Measurements from ENCODE around the gene KHDRBS2.

DNA sequence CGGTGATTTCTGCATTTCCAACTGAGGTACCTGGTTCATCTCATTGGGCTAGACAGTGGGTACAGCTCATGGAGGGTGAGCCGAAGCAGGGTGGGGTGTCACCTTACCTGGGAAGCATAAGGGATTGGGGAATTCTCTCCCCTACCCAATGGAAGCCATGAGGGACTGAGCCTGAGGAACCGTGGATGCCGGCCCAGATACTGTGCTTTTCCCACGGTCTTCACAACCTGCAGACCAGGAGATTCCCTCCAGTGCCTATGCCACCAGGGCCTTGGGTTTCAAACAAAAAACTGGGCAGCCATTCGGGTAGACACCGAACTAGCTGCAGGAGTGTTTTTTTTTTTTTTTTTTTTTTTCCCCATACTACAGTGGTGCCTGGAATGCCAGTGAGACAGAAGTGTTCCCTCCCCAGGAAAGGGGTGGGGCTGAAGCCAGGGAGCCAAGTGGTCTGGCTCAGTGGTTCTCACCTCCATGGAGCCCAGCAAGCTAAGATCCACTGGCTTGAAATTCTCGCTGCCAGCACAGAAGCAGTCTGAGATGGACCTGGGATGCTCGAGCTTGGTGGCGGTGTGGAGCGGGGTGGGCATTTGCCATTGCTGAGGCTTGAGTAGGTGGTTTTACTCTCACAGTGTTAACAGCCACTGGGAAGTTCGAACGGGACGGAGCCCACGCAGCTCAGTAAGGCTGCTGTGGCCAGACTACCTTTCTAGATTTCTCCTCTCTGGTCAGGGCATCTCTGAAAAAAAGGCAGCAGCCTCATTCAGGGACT, 416.2 kb downstream of the KHDRBS2 start:
- TF ChIP-seq, protein P1, sequence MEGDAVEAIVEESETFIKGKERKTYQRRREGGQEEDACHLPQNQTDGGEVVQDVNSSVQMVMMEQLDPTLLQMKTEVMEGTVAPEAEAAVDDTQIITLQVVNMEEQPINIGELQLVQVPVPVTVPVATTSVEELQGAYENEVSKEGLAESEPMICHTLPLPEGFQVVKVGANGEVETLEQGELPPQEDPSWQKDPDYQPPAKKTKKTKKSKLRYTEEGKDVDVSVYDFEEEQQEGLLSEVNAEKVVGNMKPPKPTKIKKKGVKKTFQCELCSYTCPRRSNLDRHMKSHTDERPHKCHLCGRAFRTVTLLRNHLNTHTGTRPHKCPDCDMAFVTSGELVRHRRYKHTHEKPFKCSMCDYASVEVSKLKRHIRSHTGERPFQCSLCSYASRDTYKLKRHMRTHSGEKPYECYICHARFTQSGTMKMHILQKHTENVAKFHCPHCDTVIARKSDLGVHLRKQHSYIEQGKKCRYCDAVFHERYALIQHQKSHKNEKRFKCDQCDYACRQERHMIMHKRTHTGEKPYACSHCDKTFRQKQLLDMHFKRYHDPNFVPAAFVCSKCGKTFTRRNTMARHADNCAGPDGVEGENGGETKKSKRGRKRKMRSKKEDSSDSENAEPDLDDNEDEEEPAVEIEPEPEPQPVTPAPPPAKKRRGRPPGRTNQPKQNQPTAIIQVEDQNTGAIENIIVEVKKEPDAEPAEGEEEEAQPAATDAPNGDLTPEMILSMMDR (conservative IDR thresholded peaks at IDR 0.05; ENCODE audit: low read depth in 2 of 2), result no peak
- TF ChIP-seq EZH2 (IDR thresholded peaks at IDR 0.05; ENCODE audit: low read depth, unreplicated experiment), result no peak
- TF ChIP-seq POLR2AphosphoS5 (IDR thresholded peaks at IDR 0.05; ENCODE audit: low read depth), result no peak
- no peak for TF ChIP-seq EZH2phosphoT487 (IDR thresholded peaks at IDR 0.05; ENCODE audit: unreplicated experiment)
- TF ChIP-seq ZNF114 (CRISPR knock-in tag; IDR thresholded peaks at IDR 0.05), result no peak
- TF ChIP-seq JUNB (IDR thresholded peaks at IDR 0.05; ENCODE audit: unreplicated experiment), result no peak
- TF ChIP-seq, protein P2, sequence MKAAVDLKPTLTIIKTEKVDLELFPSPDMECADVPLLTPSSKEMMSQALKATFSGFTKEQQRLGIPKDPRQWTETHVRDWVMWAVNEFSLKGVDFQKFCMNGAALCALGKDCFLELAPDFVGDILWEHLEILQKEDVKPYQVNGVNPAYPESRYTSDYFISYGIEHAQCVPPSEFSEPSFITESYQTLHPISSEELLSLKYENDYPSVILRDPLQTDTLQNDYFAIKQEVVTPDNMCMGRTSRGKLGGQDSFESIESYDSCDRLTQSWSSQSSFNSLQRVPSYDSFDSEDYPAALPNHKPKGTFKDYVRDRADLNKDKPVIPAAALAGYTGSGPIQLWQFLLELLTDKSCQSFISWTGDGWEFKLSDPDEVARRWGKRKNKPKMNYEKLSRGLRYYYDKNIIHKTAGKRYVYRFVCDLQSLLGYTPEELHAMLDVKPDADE (IDR thresholded peaks at IDR 0.05), result no peak
- TF ChIP-seq CREB1 (CRISPR knock-in tag; IDR thresholded peaks at IDR 0.05; ENCODE audit: low read depth), result no peak

Measured in GM23338 (cell line).